ENCODE data around the gene VEGFC.

Gene VEGFC

DNA sequence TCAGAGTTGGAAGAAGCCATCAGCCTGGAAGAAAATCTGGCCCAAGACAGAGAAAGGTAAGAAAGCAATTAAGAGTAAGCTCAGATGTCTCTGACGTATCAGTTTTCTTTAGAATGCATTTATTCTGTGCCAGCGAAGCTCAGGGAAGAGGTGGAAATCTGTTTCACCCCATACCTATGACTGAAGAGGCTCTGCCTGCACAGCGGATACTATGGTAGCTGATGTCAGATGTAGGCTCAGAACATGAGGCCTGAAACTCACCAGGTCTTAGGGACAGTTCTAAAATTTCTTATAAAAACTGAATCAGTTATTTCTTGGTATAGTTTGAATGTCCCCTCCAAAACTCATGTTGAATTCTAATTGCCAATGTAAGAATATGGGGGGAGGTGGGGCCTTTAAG lies 30.9 kb downstream of the VEGFC start:
- no peak for DNase-seq (ENCODE audit: low read depth)

GRCh38 chr4:176760471-176760870 lies 32.3 kb downstream of the VEGFC start:
- no peak for DNase-seq (ENCODE audit: low read depth)

GRCh38 chr4:176758731-176759130 lies 34.0 kb downstream of the VEGFC start:
- DNase-seq (ENCODE audit: low read depth): no peak

- DNase-seq (ENCODE audit: low read depth): no peak
Observed at GRCh38 chr4:176758323-176758722, 34.4 kb downstream of the VEGFC start.

DNA sequence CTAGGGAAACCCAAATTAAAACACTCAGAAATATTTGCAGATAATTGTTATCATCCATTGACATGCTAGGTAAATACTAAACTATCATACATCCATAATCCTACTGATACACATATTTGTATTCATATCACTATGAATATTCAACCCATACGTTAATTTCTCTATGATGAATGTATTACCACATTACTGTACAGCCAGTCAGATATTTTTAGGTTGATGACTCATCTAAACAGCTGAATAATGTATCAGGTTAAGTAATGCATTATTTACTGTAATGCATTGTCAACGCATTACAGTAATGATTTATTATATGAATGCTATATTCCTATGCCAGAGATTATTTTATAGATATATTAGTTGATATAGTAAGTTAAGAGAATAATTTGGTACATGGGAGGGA lies 37.1 kb downstream of the VEGFC start:
- no peak for DNase-seq (ENCODE audit: low read depth)

GRCh38 chr4:176755001-176755400 lies 37.7 kb downstream of the VEGFC start:
- DNase-seq (ENCODE audit: low read depth): no peak

DNA sequence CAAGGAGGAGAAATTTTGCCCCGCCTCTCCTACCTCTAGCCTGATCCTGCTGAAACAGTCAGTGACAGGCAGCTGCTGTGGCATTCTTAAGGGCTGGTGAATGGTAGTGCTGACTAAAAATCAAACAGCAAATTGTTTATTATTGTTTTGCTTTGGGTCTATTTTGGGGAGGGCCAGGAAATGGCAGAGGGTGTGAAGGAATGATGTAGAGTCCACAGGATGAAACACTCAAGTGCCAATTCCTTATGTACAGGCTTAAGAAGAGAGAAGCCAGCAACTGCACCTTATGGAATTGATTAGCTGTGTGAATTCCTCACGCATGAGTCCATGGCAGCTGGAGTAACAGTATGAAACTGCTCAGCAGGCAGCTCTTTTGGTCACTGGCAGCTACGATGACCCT lies 39.7 kb downstream of the VEGFC start:
- DNase-seq (ENCODE audit: low read depth): no peak

DNA sequence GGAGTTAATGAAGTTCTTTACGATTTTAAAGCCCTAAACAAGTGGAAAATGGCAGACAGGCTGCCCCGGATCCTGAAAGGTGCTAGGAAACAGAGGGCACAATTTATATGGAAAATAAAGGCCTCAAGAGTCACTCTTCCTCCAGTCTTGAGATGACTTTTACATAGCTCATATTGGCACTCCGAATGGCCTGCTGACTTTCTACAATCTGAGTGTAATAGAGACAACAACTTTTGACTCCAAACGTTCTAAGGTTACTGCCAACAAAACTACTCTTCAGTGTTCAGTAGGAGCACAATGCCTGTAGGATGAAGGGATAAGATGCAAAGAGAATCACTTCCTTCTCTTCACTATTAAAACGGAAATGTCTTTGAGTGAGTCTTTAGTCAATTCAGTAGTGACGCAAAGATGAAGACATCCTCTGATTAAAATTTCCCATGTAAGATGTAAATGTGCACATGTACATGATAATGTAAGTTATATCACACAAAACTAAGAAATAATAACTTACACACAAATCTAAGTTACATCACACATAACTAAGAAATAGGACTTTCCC lies 40.5 kb downstream of the VEGFC start:
- DNase-seq (ENCODE audit: low read depth): no peak

DNA sequence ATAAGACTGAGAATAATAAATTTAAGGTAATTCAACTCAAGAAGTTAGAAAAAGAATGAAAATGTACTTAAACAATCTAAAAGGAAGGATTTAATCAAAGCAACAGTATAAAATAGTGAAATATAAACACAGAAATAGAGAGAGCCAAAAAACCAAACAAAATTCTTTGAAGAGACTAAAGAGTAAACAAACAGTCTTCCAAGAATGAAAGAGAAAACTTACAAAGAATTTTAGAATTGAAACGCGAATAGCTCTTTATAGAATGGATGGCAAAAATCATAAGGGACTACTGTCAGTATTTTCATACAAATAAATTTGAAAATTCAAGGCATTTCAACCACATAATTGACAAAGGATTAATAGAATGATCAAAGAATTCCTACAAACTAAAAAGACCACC lies 41.7 kb downstream of the VEGFC start:
- DNase-seq (ENCODE audit: low read depth): no peak

DNA sequence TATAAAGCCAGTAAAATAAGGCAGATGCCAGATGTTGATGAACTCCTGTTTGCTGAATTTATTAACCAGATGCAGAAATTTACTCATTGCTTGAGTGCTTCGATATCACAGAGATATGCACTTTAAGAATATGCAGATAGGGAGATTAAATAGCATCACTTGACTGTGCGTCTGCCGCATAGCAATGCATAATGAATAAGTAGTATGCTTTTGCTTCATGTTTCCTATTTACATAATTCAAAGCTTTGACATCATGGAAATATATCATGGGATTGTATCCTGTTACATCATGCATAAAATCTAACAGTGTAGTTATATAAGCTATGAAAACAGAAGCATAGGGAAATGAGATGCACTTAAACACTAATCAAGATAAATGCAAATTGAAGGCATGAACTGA lies 45.9 kb downstream of the VEGFC start:
- no peak for DNase-seq (ENCODE audit: low read depth)

- no peak for DNase-seq (ENCODE audit: low read depth)
Observed at GRCh38 chr4:176745902-176746301, 46.8 kb downstream of the VEGFC start.

DNA sequence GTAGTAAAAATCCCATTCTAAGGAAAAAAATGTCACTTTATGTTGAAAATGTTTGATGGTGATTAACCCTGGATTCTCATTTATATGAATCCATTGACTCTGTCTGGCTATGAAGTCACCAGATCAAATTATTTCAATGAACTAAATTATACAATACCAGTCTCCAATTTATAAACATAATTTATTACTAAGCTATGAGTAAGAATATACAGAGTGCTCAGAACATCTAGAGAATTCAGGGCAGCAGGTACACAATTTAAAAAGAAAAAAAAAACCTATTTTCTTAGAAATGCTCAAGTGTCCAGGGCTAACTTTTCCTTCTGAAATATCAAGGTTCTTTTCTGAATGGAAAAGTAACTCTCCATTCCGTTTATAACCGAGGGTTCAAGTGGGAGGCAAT lies 48.6 kb downstream of the VEGFC start:
- no peak for DNase-seq (ENCODE audit: low read depth)

DNA sequence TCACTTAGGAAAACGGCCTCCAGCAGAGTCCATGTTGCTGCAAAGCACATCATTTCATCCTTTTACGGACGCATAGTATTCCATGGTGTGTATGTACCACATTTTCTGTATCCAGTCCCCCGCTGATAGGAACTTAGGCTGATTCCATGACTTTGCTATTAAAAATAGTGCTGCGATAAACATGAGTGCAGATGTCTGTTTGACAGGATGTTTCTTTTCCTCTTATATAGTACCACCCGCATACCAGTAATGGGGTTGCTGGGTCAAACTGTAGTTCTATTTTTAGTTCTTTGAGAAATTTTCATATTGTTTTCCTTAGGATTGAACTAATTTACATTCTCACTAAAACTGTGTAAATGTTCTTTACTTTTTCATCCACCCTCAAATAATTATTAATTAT lies 50.5 kb downstream of the VEGFC start:
- DNase-seq (ENCODE audit: low read depth): no peak

- no peak for DNase-seq (ENCODE audit: low read depth)
Observed at GRCh38 chr4:176741253-176741652, 51.5 kb downstream of the VEGFC start.

DNA sequence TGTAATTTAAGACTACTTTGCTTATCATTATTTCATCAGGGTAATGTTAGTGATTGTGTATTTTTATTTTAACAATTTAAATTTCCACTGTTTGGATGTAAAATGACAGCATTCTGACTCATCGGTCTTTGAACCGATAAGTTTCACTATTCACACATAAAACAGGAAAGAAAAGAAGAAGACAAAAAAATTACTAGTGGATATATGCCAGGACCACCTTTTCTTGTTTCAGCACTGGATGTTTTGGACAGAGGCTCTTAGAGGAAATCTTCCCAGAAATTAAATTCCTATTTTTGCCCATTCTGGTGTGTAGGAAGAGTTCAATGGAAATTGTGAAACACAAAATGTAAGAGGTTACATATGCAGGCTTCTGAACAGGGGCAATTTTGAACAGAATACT lies 57.4 kb downstream of the VEGFC start:
- DNase-seq (ENCODE audit: low read depth): no peak

DNA sequence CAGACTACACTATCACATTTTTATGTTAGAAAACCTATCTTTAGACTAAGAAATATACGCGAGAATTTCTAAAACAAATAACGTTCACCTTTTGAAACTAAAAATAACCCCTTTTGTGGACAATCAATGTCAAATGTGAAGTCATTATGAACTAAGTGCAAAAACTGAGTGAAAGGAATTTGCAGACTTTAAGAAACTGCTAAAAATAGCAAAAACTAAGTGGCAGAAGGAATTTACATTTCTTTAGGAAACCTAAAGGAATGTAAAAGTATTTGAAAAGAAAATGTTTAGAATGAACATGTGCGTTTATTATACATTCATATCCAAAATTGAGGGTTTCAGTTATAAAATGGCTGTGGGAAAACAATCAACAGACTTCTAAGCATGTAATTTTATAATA lies 58.3 kb downstream of the VEGFC start:
- DNase-seq (ENCODE audit: low read depth): no peak

GRCh38 chr4:176729489-176729888 lies 63.2 kb downstream of the VEGFC start:
- DNase-seq (ENCODE audit: low read depth): no peak

- DNase-seq (ENCODE audit: low read depth): no peak
Observed at GRCh38 chr4:176726803-176727202, 65.9 kb downstream of the VEGFC start.

GRCh38 chr4:176721459-176721858 lies 71.3 kb downstream of the VEGFC start:
- no peak for DNase-seq (ENCODE audit: low read depth)

DNA sequence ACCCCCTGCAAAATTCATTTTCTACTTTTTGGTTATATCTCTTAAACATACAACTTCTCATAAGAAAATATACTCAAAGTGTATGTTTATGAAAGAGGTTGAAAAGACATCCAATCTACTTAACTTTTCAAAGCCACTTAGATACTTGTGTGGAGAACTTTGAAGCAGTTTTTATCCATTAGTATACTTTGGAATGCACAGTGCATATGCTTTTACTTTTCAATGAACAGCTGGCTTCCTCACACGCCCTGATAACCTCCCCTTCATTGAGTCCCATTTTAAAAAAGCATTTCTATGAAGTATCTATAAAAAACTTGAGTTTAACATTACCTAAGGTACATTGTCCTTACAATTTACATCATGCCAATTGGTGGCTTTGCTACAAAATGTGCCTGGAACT lies 73.8 kb downstream of the VEGFC start:
- no peak for DNase-seq (ENCODE audit: low read depth)

GRCh38 chr4:176717237-176717636 lies 75.5 kb downstream of the VEGFC start:
- DNase-seq (ENCODE audit: low read depth): no peak

GRCh38 chr4:176709417-176709816 lies 83.3 kb downstream of the VEGFC start:
- no peak for DNase-seq (ENCODE audit: low read depth)

- no peak for DNase-seq (ENCODE audit: low read depth)
Observed at GRCh38 chr4:176708771-176709311, 83.9 kb downstream of the VEGFC start.

DNA sequence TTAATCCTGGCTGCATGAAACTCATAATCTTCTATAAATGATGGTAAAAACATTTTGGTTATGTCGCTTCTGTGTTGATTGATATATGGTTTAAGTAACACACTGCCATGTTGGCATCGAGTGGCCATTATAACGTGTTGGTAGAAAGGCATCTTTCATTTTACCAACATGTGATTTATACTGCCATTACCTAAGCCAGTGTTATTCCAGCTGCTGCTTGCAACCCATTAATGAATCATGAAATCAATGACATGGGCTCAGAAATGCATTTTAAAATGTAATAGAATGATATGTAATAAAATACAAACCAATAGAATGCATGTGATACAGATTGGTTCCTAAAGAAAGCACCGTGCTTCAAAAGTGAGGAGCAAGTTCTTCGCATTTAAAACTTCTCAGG lies 102.0 kb downstream of the VEGFC start:
- no peak for DNase-seq (ENCODE audit: low read depth)

Data from CMK (cell line).